Uterus (tissue), 4 donors: ENCODE data around the gene MED8. TPM values are rescaled to one million over a fixed set of nuclear protein-coding genes. Genes with fewer than 3 reads are reported as not detected.

Experiments used
- DNase-seq, 2 donors: peaks; one replicate each; pipeline ENCODE4 v3.0.0-alpha.2; 2019 to 2020
- H3K27ac ChIP-seq, 2 donors: fragments of 200-600 bp; sonication (generic); 1 replicate in 1 of 2; 2 replicates in 1 of 2; pipeline ENCODE4 v1.5.1; 2016 to 2018
- H3K27me3 ChIP-seq, 2 donors: fragments of 200-600 bp; sonication (generic); one replicate each; pipeline ENCODE4 v1.5.1; 2018 to 2019; ENCODE audit warnings: control low read depth in 1 of 2
- H3K36me3 ChIP-seq, 2 donors: fragments of 200-600 bp; sonication (generic); one replicate each; pipeline ENCODE4 v1.5.1; 2019; ENCODE audit warnings: control low read depth in 1 of 2
- H3K4me1 ChIP-seq, 2 donors: fragments of 200-600 bp; sonication (generic); one replicate each; pipeline ENCODE4 v1.5.1; 2018 to 2019; ENCODE audit warnings: control low read depth in 1 of 2
- H3K4me3 ChIP-seq, 2 donors: fragments of 200-600 bp; sonication (generic); 1 replicate in 1 of 2; 2 replicates in 1 of 2; pipeline ENCODE4 v1.5.1; 2018 to 2019; ENCODE audit warnings: mild to moderate bottlenecking in 1 of 2
- H3K9me3 ChIP-seq, 2 donors: fragments of 200-600 bp; sonication (generic); one replicate each; pipeline ENCODE4 v1.5.1; 2019; ENCODE audit warnings: control low read depth in 1 of 2
- POLR2A ChIP-seq, 2 donors: fragments of 450-650 bp; IDR thresholded peaks; one replicate each; pipeline ENCODE4 v1.6.1; 2016; ENCODE audit warnings: antibody characterized with exemption in 2 of 2, mild to moderate bottlenecking in 1 of 2, moderate library complexity in 1 of 2
- intact Hi-C: fragments of 100-400 bp; cut with DNase I; formaldehyde crosslinking; loops from one replicate; pipeline ENCODE4 v1.15.1; 2023; ENCODE audit warnings: low total_unique reads
- microRNA-seq: library from miRNA; unstranded; fragments of <30 nt; microRNA quantifications from one replicate; pipeline ENCODE4, GENCODE V29; 2016; ENCODE audit warnings: borderline microRNAs expressed, borderline replicate concordance
- total RNA-seq, 4 donors: library from RNA; depleted of rRNA in 3 of 4; stranded (reverse); fragments of >200 nt in 3 of 4; gene quantifications; one replicate each; pipeline versions ENCODE4 v1.1.0 to v1.2.4, GENCODE V29; 2014 to 2023
- TF ChIP-seq, protein P1 (sequence below), 4 experiments: fragments of 200-600 bp in 2 of 4; fragments of 450-650 bp in 2 of 4; sonication (generic) in 2 of 4; IDR thresholded peaks; one replicate each; pipeline ENCODE4 v1.5.1; 2016 to 2019; ENCODE audit warnings: antibody characterized with exemption in 4 of 4, mild to moderate bottlenecking in 2 of 4, moderate library complexity in 1 of 4
- donor health status: DM: yes; HTN: yes; CAD: no.

The MED8 gene
- total RNA-seq, 4 donors from 2014 or later: 19.4 to 33.9 (median 28.5) TPM

DNA sequence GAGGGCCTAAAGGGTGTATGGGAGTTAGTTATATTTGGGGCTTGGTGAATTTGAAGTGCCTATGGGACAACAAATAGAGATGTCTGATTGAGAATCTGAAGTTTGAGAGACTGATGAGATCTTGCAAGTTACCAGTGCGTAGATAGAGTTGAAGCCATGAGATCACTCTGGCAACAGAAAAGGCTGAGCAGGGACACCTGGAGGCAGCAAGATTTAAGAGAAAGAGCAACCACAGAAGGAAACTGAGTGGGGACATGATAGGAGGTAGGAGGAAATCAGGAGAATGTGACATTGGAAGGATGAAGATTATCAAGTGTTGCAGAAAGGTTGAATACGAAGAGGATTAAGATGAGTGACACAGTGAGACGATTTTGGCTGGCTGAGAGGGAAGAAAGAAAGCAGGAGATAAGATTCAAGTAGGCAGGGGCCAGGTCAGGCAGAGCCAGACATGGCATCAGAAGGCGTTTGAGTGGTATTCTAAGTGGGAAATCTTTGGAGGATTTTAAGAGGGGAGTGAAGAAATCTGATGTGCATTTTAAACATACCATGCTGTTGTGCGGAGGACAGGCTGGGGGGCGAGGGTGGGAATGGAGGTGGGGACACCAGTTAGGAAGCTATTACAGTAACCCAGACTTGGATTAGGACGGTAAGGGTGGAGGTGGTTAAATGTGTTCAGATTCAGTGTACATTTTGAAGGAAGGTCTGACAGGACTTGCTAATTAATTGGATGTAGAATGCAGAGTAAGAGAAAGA is 55.0 kb downstream of the MED8 start:
- H3K27ac ChIP-seq: no peak overlapping the region
- TF ChIP-seq, protein P1, sequence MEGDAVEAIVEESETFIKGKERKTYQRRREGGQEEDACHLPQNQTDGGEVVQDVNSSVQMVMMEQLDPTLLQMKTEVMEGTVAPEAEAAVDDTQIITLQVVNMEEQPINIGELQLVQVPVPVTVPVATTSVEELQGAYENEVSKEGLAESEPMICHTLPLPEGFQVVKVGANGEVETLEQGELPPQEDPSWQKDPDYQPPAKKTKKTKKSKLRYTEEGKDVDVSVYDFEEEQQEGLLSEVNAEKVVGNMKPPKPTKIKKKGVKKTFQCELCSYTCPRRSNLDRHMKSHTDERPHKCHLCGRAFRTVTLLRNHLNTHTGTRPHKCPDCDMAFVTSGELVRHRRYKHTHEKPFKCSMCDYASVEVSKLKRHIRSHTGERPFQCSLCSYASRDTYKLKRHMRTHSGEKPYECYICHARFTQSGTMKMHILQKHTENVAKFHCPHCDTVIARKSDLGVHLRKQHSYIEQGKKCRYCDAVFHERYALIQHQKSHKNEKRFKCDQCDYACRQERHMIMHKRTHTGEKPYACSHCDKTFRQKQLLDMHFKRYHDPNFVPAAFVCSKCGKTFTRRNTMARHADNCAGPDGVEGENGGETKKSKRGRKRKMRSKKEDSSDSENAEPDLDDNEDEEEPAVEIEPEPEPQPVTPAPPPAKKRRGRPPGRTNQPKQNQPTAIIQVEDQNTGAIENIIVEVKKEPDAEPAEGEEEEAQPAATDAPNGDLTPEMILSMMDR (IDR thresholded peaks at IDR 0.05): no peak
- no peak for TF ChIP-seq POLR2A (IDR thresholded peaks at IDR 0.05)
- DNase-seq: no peak

More for the DNA sequence above, 55.0 kb downstream of the MED8 start:
- intact Hi-C loops: no loop called here
- H3K4me1 ChIP-seq: no peaks in the 10 kb centered on the region
- H3K36me3 ChIP-seq: no peaks in the 10 kb centered on the region
- H3K4me3 ChIP-seq: no peak overlapping the region
- H3K27me3 ChIP-seq: no peaks in the 10 kb centered on the region
- H3K9me3 ChIP-seq: no peaks in the 10 kb centered on the region

Small RNA genes lying within 50 kb of the gene (microRNA-seq; reads per million reads assigned to microRNA genes)
- 2.0 reads per million for gene MIR6734

Other genes starting within 250 kb of the MED8 start
- gene EBNA1BP2, start 217.5 kb downstream of the MED8 start, total RNA-seq: 10 to 100 TPM; 15.4 to 42.4 (median 29.6) TPM
- gene CFAP57, start 217.5 kb downstream of the MED8 start, total RNA-seq: 1 to 10 TPM in 3 of 4 donors, under 1 TPM in 1; 0.40 to 5.6 (median 1.8) TPM
- 1 to 10 TPM in 1 of 4 donors, under 1 TPM in 1, not detected in 2; 0.55 to 3.6 TPM for gene TMEM125, start 119.8 kb downstream of the MED8 start, total RNA-seq
- gene C1orf210, start 104.2 kb downstream of the MED8 start, total RNA-seq: under 1 TPM in 1 of 4 donors, not detected in 3; 0.62 TPM
- 10 to 100 TPM; 47.4 to 80.7 (median 67.9) TPM for gene TIE1, start 88.8 kb downstream of the MED8 start, total RNA-seq
- gene MPL, start 52.0 kb downstream of the MED8 start, total RNA-seq: 1 to 10 TPM in 1 of 4 donors, not detected in 3; 1.3 TPM
- gene CDC20, start 30.8 kb downstream of the MED8 start, total RNA-seq: 10 to 100 TPM in 1 of 4 donors, 1 to 10 TPM in 1, not detected in 2; 1.3 to 20.3 TPM
- gene ELOVL1, start 21.8 kb downstream of the MED8 start, total RNA-seq: 10 to 100 TPM in 3 of 4 donors, 1 to 10 TPM in 1; 7.9 to 62.8 (median 34.9) TPM
- 100 to 1,000 TPM in 1 of 4 donors, 10 to 100 TPM in 3; 15.6 to 128 (median 31.0) TPM for gene SZT2, start 99 bp upstream of the MED8 start, total RNA-seq
- gene HYI, start 64.1 kb upstream of the MED8 start, total RNA-seq: 10 to 100 TPM; 34.8 to 84.7 (median 70.5) TPM
- 100 to 1,000 TPM in 2 of 4 donors, 10 to 100 TPM in 2; 24.7 to 172 (median 124) TPM for gene PTPRF, start 141.1 kb upstream of the MED8 start, total RNA-seq